OCI-LY7 (cell line): ENCODE measurements around the gene LCMT1. TPM values are rescaled to one million over a fixed set of nuclear protein-coding genes. Genes with fewer than 3 reads are reported as not detected.

ENCODE experiments used
- BruUV-seq: library from RNA; stranded (reverse); fragments of 400-500 nt; replicated peaks from 2 replicates; lab custom pipeline; 2021; lab: Mats Ljungman, UMichigan
- CTCF ChIA-PET: fragments of 300-600 bp; sonication (Branson Sonifier 250); formaldehyde crosslinking; loops from one replicate; lab custom pipeline; 2022; ENCODE audit warnings: antibody characterized with exemption; ENCODE audit not compliant: unreplicated experiment; lab: Charles Lee
- POLR2A ChIA-PET: fragments of 300-600 bp; sonication (Branson Sonifier 250); formaldehyde crosslinking; loops from one replicate; lab custom pipeline; 2022; ENCODE audit warnings: antibody characterized with exemption; lab: Charles Lee
- DNase-seq: peaks from one replicate; pipeline ENCODE4 v3.0.0-alpha.2; 2015; ENCODE audit warnings: low spot score
- H2AFZ ChIP-seq: fragments of 200-600 bp; sonication (generic), shearing (Covaris generic); 2 replicates; pipeline ENCODE4 v1.6.1; 2014; ENCODE audit warnings: mild to moderate bottlenecking, antibody characterized with exemption, low read length, moderate library complexity
- H3K27ac ChIP-seq: fragments of 200-600 bp; sonication (generic); 2 replicates; pipeline ENCODE4 v1.5.1; 2014; ENCODE audit warnings: mixed run types, low read depth, mild to moderate bottlenecking, moderate library complexity, low read length, inconsistent platforms; ENCODE audit not compliant: poor library complexity, severe bottlenecking
- H3K36me3 ChIP-seq: fragments of 200-600 bp; sonication (generic); 2 replicates; pipeline ENCODE4 v1.6.1; 2014; ENCODE audit warnings: mild to moderate bottlenecking, antibody characterized with exemption, low read length, moderate library complexity, mixed read lengths; ENCODE audit not compliant: insufficient read depth
- H3K4me1 ChIP-seq: fragments of 200-600 bp; sonication (generic); 2 replicates; pipeline ENCODE4 v1.5.1; 2014; ENCODE audit warnings: mild to moderate bottlenecking, low read length; ENCODE audit not compliant: insufficient read depth, poor library complexity, severe bottlenecking
- H3K4me2 ChIP-seq: fragments of 200-600 bp; sonication (generic); 2 replicates; pipeline ENCODE4 v1.6.1; 2014; ENCODE audit warnings: mild to moderate bottlenecking, low read length
- H3K4me3 ChIP-seq: fragments of 200-600 bp; sonication (generic); 2 replicates; pipeline ENCODE4 v1.5.1; 2014; ENCODE audit warnings: mild to moderate bottlenecking, low read depth, low read length; ENCODE audit not compliant: poor library complexity, severe bottlenecking
- H3K79me2 ChIP-seq: fragments of 200-600 bp; sonication (generic); 2 replicates; pipeline ENCODE4 v1.6.1; 2016; ENCODE audit warnings: low read depth, mild to moderate bottlenecking, low read length, moderate library complexity, mixed read lengths; ENCODE audit not compliant: insufficient read depth
- H3K9me2 ChIP-seq: fragments of 200-600 bp; sonication (generic); 2 replicates; pipeline ENCODE4 v1.6.1; 2016; ENCODE audit warnings: mild to moderate bottlenecking, low read length, mixed read lengths; ENCODE audit not compliant: insufficient read depth
- H3K9me3 ChIP-seq: fragments of 200-600 bp; sonication (generic); 2 replicates; pipeline ENCODE4 v1.6.1; 2014; ENCODE audit warnings: mild to moderate bottlenecking, mixed run types, low read length, mixed read lengths
- H4K20me1 ChIP-seq: fragments of 200-600 bp; sonication (generic); 2 replicates; pipeline ENCODE4 v1.6.1; 2014; ENCODE audit warnings: mild to moderate bottlenecking, antibody characterized with exemption, low read length, moderate library complexity, mixed read lengths; ENCODE audit not compliant: insufficient read depth
- CTCF ChIP-seq: fragments of 200-600 bp; sonication (generic); conservative IDR thresholded peaks from 2 replicates; pipeline ENCODE4 v1.5.1; 2014; ENCODE audit warnings: mild to moderate bottlenecking, antibody characterized with exemption, low read length, moderate library complexity, mixed read lengths
- EZH2phosphoT487 ChIP-seq: fragments of 200-600 bp; sonication (generic); IDR thresholded peaks from 2 replicates; pipeline ENCODE4 v1.6.1; 2018; ENCODE audit warnings: low read depth, borderline replicate concordance, mild to moderate bottlenecking, mixed run types, antibody characterized with exemption, low read length, moderate library complexity, mixed read lengths
- intact Hi-C: fragments of 100-400 bp; cut with micrococcal nuclease; formaldehyde crosslinking; loops from one replicate; pipeline ENCODE4 v1.10.0; 2022; ENCODE audit not compliant: unreplicated experiment
- total RNA-seq, 2 experiments: library from RNA; depleted of rRNA in 1 of 2; stranded (reverse); fragments of >200 nt in 1 of 2; shearing (Covaris generic) in 1 of 2; gene quantifications; 2 replicates each; pipeline ENCODE4 v1.2.3, GENCODE V29; 2014 to 2022

Gene LCMT1
- total RNA-seq, 2 experiments from 2014 or later: 19.4 to 42.0 TPM

- H3K9me2 ChIP-seq: no peaks in the 10 kb centered on the region
- no peaks in the 10 kb centered on the region for H3K79me2 ChIP-seq
- peak overlapping the region; percentile 65 for H3K4me3 ChIP-seq
- POLR2A ChIA-PET: interaction anchor here (0.6 to 0.7 kb wide), 3 partner anchors 25 to 188 kb away, joined by 3 to 4 read pairs (median 3); no protein-coding TSS in a partner anchor
- H4K20me1 ChIP-seq: no peaks in the 10 kb centered on the region
- H3K4me1 ChIP-seq: peaks cover 34% of the 10 kb centered on the region
- TF ChIP-seq CTCF (peak; percentile 71), EZH2phosphoT487 (no peak)
- peak; percentile 77 for DNase-seq
- H3K9me3 ChIP-seq: no peaks in the 10 kb centered on the region
- no peaks in the 10 kb centered on the region for H3K36me3 ChIP-seq
- intact Hi-C loops: no loop called here
- BruUV-seq: no TSS peak
- peak overlapping the region; percentile 68 for H3K4me2 ChIP-seq
- peak overlapping the region; percentile 92 for H2AFZ ChIP-seq
- CTCF ChIA-PET: no interaction called here
- H3K27ac ChIP-seq: no peak overlapping the region
Observed at GRCh38 chr16:25065899-25066298, 45.6 kb upstream of the LCMT1 start.

GRCh38 chr16:25066426-25066746, 45.2 kb upstream of the LCMT1 start:
- H3K36me3 ChIP-seq: no peaks in the 10 kb centered on the region
- CTCF ChIA-PET: no interaction called here
- no peaks in the 10 kb centered on the region for H4K20me1 ChIP-seq
- peak overlapping the region; percentile 92 for H2AFZ ChIP-seq
- TF ChIP-seq CTCF: no peak
- TF ChIP-seq EZH2phosphoT487: no peak
- no peaks in the 10 kb centered on the region for H3K9me3 ChIP-seq
- H3K9me2 ChIP-seq: no peaks in the 10 kb centered on the region
- peaks cover 29% of the 10 kb centered on the region for H3K4me1 ChIP-seq
- POLR2A ChIA-PET: interaction anchor here (0.7 to 1.3 kb wide), 2 partner anchors 24 to 43 kb away, joined by 3 to 4 read pairs; no protein-coding TSS in a partner anchor
- H3K79me2 ChIP-seq: no peaks in the 10 kb centered on the region
- H3K27ac ChIP-seq: peak overlapping the region; percentile 20
- H3K4me2 ChIP-seq: peak overlapping the region; percentile 68
- no TSS peak for BruUV-seq
- peak overlapping the region; percentile 65 for H3K4me3 ChIP-seq
- intact Hi-C loops: no loop called here
- no peak for DNase-seq

- peak; percentile 84 for DNase-seq
- H3K27ac ChIP-seq: peak overlapping the region; percentile 20
- POLR2A ChIA-PET: interaction anchor here (0.7 to 1.3 kb wide), 3 partner anchors 18 to 43 kb away, joined by 3 to 4 read pairs (median 3); no protein-coding TSS in a partner anchor
- H2AFZ ChIP-seq: peak overlapping the region; percentile 92
- H3K79me2 ChIP-seq: no peaks in the 10 kb centered on the region
- TF ChIP-seq CTCF: no peak
- no peak for TF ChIP-seq EZH2phosphoT487
- BruUV-seq: no TSS peak
- H3K36me3 ChIP-seq: no peaks in the 10 kb centered on the region
- intact Hi-C loops: no loop called here
- H3K4me3 ChIP-seq: peak overlapping the region; percentile 65
- H3K4me1 ChIP-seq: peaks cover 25% of the 10 kb centered on the region
- H3K9me3 ChIP-seq: no peaks in the 10 kb centered on the region
- H4K20me1 ChIP-seq: no peaks in the 10 kb centered on the region
- no peaks in the 10 kb centered on the region for H3K9me2 ChIP-seq
- CTCF ChIA-PET: no interaction called here
- H3K4me2 ChIP-seq: peak overlapping the region; percentile 68
Observed at GRCh38 chr16:25066747-25067631, 44.6 kb upstream of the LCMT1 start.
